Measurements from ENCODE around the gene BAZ2B. TPM values are rescaled to one million over a fixed set of nuclear protein-coding genes. Genes with fewer than 3 reads are reported as not detected.

The BAZ2B gene
- total RNA-seq, 1 experiment from 2014 or later: 19.9 TPM

DNA sequence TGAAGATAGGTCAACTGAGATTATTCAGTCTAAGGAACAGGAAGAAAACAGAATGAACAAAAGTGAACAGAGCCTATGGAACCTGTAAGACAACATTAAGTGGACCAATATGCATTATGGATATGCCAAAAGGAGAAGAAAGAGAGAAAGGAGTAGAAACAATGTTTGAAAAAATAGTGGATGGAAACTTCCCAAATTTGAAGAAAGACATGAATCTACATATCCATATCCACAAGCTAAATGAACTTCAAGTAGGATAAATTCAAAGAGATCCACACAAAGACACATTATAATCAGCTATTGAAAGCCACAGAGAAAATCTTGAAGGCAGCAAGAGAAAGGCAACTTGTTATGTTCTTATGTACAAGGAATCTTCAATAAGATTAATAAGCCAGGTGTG lies 74.2 kb downstream of the BAZ2B start:
- Histone ChIP-seq H3K4me3 (replicated peaks in 1 of 2; ENCODE audit: low read depth in 1 of 2, low read length in 2 of 2) (no peak overlapping the region), H3K27me3 (ENCODE audit: insufficient read depth, low read length) (no peaks in the 10 kb centered on the region), H3K79me2 (ENCODE audit: insufficient read depth, low read length) (no peaks in the 10 kb centered on the region), H2AFZ (ENCODE audit: low read depth, low read length, poor library complexity, severe bottlenecking) (no peak overlapping the region), H3K9me3 (ENCODE audit: control insufficient read depth in 1 of 2, insufficient read depth in 1 of 2, low read depth in 1 of 2, low read length in 2 of 2) (no peaks in the 10 kb centered on the region; a peak in 1 of 4 replicates), H3K4me1 (ENCODE audit: control insufficient read depth in 1 of 2, insufficient read depth in 2 of 2, low read length in 2 of 2) (no peaks in the 10 kb centered on the region), H3K9ac (ENCODE audit: low read length) (no peak overlapping the region), H4K20me1 (ENCODE audit: insufficient read depth) (no peaks in the 10 kb centered on the region), H3K9me2 (ENCODE audit: insufficient read depth) (no peaks in the 10 kb centered on the region), H3K4me2 (ENCODE audit: low read length) (no peak overlapping the region), H3K36me3 (ENCODE audit: control insufficient read depth in 1 of 2, insufficient read depth in 2 of 2, low read length in 2 of 2) (no peaks in the 10 kb centered on the region), H3K27ac (ENCODE audit: low read depth, low read length) (no peak overlapping the region)
- BruUV-seq (replicated peaks): no TSS peak
- ChIA-PET CTCF (no interaction called here), POLR2A (no interaction called here), RAD21 (ENCODE audit: low non-redundant PET in 1 of 2, low total read pairs in 2 of 2, uncharacterized antibody in 2 of 2, unreplicated experiment in 2 of 2) (no interaction called here)
- no peak for DNase-seq (ENCODE audit: low read depth, low spot score)
- intact Hi-C loops (cut with micrococcal nuclease): no loop called here
- TF ChIP-seq CBX3 (IDR thresholded peaks at IDR 0.05; ENCODE audit: low read depth) (no peak), EZH2 (IDR thresholded peaks at IDR 0.05) (no peak), JUND (IDR thresholded peaks at IDR 0.05) (no peak), ZFX (IDR thresholded peaks at IDR 0.05) (no peak), SP1 (IDR thresholded peaks at IDR 0.05; ENCODE audit: low read depth) (no peak), SRF (IDR thresholded peaks at IDR 0.05; ENCODE audit: low read depth) (no peak), YY1 (IDR thresholded peaks at IDR 0.05; ENCODE audit: extremely low read depth, insufficient replicate concordance, low read depth, low read length) (no peak), ELF1 (IDR thresholded peaks at IDR 0.05; ENCODE audit: borderline replicate concordance, low read depth) (no peak), TCF7L2 (IDR thresholded peaks at IDR 0.05; ENCODE audit: borderline replicate concordance, extremely low read depth, insufficient read depth, insufficient read length) (no peak)
- ATAC-seq: no peak

DNA sequence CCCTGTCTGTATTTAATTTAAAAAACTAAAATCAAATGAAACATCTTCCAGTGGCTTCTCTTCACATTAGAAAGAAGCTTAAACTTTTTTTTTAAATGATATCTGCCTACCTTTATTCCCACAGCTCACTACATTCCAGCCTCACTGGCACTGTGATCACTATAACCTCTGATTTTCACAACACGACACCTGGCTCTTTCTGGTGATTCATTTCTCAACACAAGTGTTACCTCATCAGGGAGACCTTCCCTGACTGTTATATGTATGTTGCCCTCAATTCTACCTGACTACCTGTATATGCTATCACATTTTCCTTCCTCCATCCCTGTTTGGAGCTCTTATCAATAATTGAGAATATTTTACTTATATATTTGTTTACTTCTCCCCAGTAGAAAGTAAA lies 76.6 kb downstream of the BAZ2B start:
- POLR2A ChIA-PET: no interaction called here
- Histone ChIP-seq H3K4me2 (ENCODE audit: low read length) (no peak overlapping the region), H2AFZ (ENCODE audit: low read depth, low read length, poor library complexity, severe bottlenecking) (no peak overlapping the region), H3K4me1 (ENCODE audit: control insufficient read depth in 1 of 2, insufficient read depth in 2 of 2, low read length in 2 of 2) (no peaks in the 10 kb centered on the region), H3K36me3 (ENCODE audit: control insufficient read depth in 1 of 2, insufficient read depth in 2 of 2, low read length in 2 of 2) (no peaks in the 10 kb centered on the region), H4K20me1 (ENCODE audit: insufficient read depth) (no peaks in the 10 kb centered on the region), H3K9ac (ENCODE audit: low read length) (no peak overlapping the region), H3K4me3 (replicated peaks in 1 of 2; ENCODE audit: low read depth in 1 of 2, low read length in 2 of 2) (no peak overlapping the region), H3K79me2 (ENCODE audit: insufficient read depth, low read length) (no peaks in the 10 kb centered on the region), H3K9me2 (ENCODE audit: insufficient read depth) (no peaks in the 10 kb centered on the region), H3K27ac (ENCODE audit: low read depth, low read length) (no peak overlapping the region), H3K27me3 (ENCODE audit: insufficient read depth, low read length) (no peaks in the 10 kb centered on the region), H3K9me3 (ENCODE audit: control insufficient read depth in 1 of 2, insufficient read depth in 1 of 2, low read depth in 1 of 2, low read length in 2 of 2) (no peaks in the 10 kb centered on the region; a peak in 1 of 4 replicates)
- no TSS peak for BruUV-seq (replicated peaks)
- intact Hi-C loops (cut with micrococcal nuclease): no loop called here
- RAD21 ChIA-PET (ENCODE audit: low non-redundant PET in 1 of 2, low total read pairs in 2 of 2, uncharacterized antibody in 2 of 2, unreplicated experiment in 2 of 2): no interaction called here
- TF ChIP-seq CBX3 (IDR thresholded peaks at IDR 0.05; ENCODE audit: low read depth): no peak
- CTCF ChIA-PET: no interaction called here
- no peak for DNase-seq (ENCODE audit: low read depth, low spot score)
- ATAC-seq: no peak
